ENCODE measurements around the gene PNKD. TPM values are rescaled to one million over a fixed set of nuclear protein-coding genes. Genes with fewer than 3 reads are reported as not detected.

Gene PNKD
- total RNA-seq, 1 donor from 2014 or later, result 45.0 TPM

- peaks cover 12% of the 10 kb centered on the region for H3K36me3 Mint-ChIP-seq (ENCODE audit: unreplicated experiment)
- no peaks in the 10 kb centered on the region for H3K9me3 Mint-ChIP-seq (ENCODE audit: unreplicated experiment)
- no peak for TF ChIP-seq CTCF (IDR thresholded peaks at IDR 0.05)
- H3K27ac Mint-ChIP-seq (ENCODE audit: unreplicated experiment), result no peak overlapping the region
- H3K27me3 Mint-ChIP-seq (ENCODE audit: unreplicated experiment), result no peaks in the 10 kb centered on the region
- H3K4me1 Mint-ChIP-seq (ENCODE audit: unreplicated experiment), result peaks cover 24% of the 10 kb centered on the region
- no peak overlapping the region for H3K4me3 Mint-ChIP-seq (ENCODE audit: unreplicated experiment)
- DNase-seq (ENCODE audit: extremely low spot score, unreplicated experiment), result no peak
These were observed 10.2 kb upstream of the PNKD start for GRCh38 chr2:218260166-218260565.

GRCh38 chr2:218260742-218261422 lies 9.4 kb upstream of the PNKD start, which contains the start of gene GPBAR1:
Gene GPBAR1, plus strand, starts transcription at chr2:218261015. Its CDS starts 1,710 bp downstream, at chr2:218262725.
- Mint-ChIP-seq H3K4me3 (ENCODE audit: unreplicated experiment) (no peak within 1 kb of the TSS), H3K27me3 (ENCODE audit: unreplicated experiment) (no peaks in the 10 kb centered on the region), H3K4me1 (ENCODE audit: unreplicated experiment) (peaks cover 24% of the 10 kb centered on the region), H3K27ac (ENCODE audit: unreplicated experiment) (peak within 1 kb of the TSS; percentile 66), H3K36me3 (ENCODE audit: unreplicated experiment) (peaks cover 11% of the 10 kb centered on the region), H3K9me3 (ENCODE audit: unreplicated experiment) (no peaks in the 10 kb centered on the region)
- peak; percentile 16 for TF ChIP-seq CTCF (IDR thresholded peaks at IDR 0.05)
- no peak for DNase-seq (ENCODE audit: extremely low spot score, unreplicated experiment)

- H3K27ac Mint-ChIP-seq (ENCODE audit: unreplicated experiment), result no peak overlapping the region
- peaks cover 11% of the 10 kb centered on the region for H3K36me3 Mint-ChIP-seq (ENCODE audit: unreplicated experiment)
- H3K4me1 Mint-ChIP-seq (ENCODE audit: unreplicated experiment), result peaks cover 24% of the 10 kb centered on the region
- H3K27me3 Mint-ChIP-seq (ENCODE audit: unreplicated experiment), result no peaks in the 10 kb centered on the region
- no peak overlapping the region for H3K4me3 Mint-ChIP-seq (ENCODE audit: unreplicated experiment)
- no peak for TF ChIP-seq CTCF (IDR thresholded peaks at IDR 0.05)
- no peak for DNase-seq (ENCODE audit: extremely low spot score, unreplicated experiment)
- H3K9me3 Mint-ChIP-seq (ENCODE audit: unreplicated experiment), result no peaks in the 10 kb centered on the region
These were observed 8.7 kb upstream of the PNKD start for GRCh38 chr2:218261423-218262236.

GRCh38 chr2:218262237-218262600 lies 8.1 kb upstream of the PNKD start:
- no peaks in the 10 kb centered on the region for H3K9me3 Mint-ChIP-seq (ENCODE audit: unreplicated experiment)
- no peaks in the 10 kb centered on the region for H3K27me3 Mint-ChIP-seq (ENCODE audit: unreplicated experiment)
- peaks cover 24% of the 10 kb centered on the region for H3K4me1 Mint-ChIP-seq (ENCODE audit: unreplicated experiment)
- DNase-seq (ENCODE audit: extremely low spot score, unreplicated experiment), result no peak
- TF ChIP-seq CTCF (IDR thresholded peaks at IDR 0.05), result no peak
- no peak overlapping the region for H3K27ac Mint-ChIP-seq (ENCODE audit: unreplicated experiment)
- no peak overlapping the region for H3K4me3 Mint-ChIP-seq (ENCODE audit: unreplicated experiment)
- H3K36me3 Mint-ChIP-seq (ENCODE audit: unreplicated experiment), result peaks cover 14% of the 10 kb centered on the region
